HG03521 (cell line): Measurements from ENCODE around the gene CYP2S1.
"Not testable (repeated sequence)": the region's sequence is repeated elsewhere in the genome, so short reads cannot be mapped to it uniquely, and the experiment has no call there.

Source experiments
- ATAC-seq: cut with Tn5 transposase; IDR thresholded peaks from one replicate; pipeline ENCODE4 v1.9.1; 2021; ENCODE audit warnings: mild to moderate bottlenecking, moderate library complexity; ENCODE audit not compliant: unreplicated experiment

CYP2S1 gene

DNA sequence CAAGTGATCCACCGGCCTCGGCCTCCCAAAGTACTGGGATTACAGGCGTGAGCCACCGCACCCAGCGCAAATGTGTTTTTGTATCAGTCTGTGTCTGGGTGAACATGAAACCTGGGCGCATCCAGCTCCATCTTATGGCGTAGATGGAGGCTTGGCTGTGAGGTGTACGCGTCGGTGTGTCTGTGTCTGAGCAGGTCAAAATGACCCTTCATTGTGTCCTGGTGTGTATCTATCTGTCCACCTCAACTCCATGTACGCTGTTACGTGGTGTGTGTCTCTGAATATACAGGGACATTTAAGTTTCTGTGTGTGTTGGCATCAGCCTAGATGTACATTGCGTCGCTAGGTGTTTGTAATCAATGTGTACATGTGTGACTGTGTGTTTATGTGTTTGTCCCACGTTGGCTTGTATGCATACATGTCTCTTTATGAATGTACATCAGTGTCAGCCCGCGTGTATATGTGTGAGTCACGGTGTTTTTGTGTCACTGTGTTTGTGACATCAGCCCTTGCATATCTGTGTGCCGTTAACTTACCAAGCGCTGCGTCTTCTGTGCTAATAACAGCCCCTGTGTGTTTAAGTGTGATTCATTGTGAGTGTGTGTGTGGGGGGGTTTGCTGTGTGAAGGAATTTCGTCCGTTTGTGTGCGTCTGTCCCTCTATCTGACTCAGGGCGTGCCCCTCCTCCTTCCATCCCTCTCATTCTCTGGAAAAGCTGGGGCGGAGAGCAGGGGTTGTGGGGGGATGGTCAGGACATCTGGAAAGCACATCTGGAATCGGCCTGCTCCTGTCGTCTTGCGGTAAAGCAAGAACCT lies 32.4 kb downstream of the CYP2S1 start:
- no peak for ATAC-seq

DNA sequence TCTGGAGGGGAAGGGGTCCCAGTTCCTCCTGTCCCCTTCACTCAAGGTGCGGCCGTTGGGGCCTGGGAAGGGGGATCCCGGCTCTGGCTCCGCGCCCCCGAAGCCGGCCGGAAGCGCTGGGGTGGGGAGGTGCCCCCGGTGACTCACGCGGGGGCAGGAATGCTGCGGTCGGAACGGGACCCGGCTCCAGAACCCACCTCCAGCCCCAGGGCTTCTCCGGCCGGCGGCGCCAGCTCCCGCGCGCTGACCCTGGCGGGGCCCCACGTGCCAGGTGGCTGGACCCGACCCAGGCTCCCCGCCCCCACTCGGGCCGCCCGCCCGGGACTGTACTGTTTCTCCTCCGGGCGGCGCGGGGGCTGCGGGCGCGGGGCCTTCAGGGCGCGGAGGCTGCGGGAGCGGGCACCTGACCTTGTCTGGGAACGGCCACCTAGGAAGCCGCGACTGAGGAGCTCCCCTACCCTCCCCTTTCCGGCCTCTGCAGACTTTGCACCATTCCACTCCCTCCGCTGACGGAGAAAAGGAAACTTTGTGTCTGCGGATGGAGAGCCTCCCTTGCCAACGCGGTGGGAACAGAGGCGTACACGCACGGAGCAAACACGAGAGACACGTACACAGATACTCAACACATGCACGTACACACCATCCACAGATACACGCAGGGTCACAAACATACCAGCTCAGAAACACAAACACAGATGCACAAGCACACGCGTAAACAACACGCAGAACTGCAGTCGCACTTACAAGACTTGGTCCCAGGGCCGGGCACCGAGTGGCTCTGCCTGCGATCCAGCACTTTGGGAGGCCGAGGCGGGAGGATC lies 33.2 kb downstream of the CYP2S1 start:
- ATAC-seq, result no peak

DNA sequence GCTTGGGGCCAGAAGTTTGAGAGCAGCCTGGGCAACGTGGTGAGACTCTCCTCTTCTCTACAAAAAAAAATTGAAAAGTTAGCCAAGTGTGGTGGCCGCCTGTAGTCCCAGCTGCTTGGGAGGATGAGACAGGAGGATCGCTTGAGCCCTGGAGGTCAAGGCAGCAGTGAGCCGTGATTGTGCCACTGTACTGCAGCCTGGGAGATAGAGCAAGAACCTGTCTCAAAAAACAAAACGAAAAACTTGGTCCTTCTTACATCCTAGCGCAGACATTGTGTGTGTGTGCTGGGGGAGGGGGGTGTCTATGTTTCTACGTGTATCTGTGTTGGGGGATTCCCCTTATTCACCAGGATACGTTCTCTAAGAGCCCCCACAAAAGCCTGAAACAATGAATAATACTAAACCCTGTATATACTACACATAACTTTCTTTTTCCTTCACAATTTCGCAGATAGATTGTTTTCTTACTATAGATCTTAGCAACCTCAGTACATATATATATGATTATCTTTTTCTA lies 33.9 kb downstream of the CYP2S1 start:
- no peak for ATAC-seq

DNA sequence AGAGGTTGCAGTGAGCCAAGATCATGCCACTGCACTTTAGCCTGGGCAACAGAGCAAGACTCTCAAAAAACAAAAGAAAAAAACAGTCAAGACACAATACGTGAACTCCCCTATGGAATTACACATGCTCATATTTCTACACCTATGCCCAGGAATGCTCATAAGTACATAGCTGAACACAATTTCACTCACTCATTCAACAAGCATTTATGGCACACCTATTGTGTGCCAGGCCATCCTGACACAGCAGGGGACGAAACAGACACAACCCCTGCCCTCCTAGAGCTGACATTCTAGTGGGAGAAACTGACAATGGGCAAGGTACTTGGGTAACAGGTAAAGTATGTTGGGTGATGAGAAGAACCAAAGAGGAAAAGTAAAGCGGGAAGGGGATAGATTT lies 35.5 kb downstream of the CYP2S1 start:
- ATAC-seq, result no peak

DNA sequence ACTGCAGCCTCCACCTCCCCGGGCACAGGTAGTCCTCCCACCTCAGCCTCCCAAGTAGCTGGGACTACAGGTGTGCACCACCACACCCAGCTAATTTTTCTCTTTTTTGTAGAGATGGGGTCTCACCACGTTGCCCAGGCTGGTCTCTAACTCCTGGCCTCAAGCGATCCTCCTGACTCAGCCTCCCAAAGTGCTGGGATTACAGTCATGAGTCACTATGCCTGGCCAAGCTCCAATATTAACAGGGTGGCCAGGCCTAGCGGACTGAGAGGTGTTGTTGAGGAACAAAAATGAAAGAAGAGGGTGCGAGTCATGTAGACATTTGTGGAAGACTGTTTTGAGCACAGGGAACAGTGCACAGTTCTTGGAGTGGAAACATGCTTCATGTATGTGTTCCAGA lies 36.3 kb downstream of the CYP2S1 start:
- ATAC-seq, result not testable (repeated sequence)

DNA sequence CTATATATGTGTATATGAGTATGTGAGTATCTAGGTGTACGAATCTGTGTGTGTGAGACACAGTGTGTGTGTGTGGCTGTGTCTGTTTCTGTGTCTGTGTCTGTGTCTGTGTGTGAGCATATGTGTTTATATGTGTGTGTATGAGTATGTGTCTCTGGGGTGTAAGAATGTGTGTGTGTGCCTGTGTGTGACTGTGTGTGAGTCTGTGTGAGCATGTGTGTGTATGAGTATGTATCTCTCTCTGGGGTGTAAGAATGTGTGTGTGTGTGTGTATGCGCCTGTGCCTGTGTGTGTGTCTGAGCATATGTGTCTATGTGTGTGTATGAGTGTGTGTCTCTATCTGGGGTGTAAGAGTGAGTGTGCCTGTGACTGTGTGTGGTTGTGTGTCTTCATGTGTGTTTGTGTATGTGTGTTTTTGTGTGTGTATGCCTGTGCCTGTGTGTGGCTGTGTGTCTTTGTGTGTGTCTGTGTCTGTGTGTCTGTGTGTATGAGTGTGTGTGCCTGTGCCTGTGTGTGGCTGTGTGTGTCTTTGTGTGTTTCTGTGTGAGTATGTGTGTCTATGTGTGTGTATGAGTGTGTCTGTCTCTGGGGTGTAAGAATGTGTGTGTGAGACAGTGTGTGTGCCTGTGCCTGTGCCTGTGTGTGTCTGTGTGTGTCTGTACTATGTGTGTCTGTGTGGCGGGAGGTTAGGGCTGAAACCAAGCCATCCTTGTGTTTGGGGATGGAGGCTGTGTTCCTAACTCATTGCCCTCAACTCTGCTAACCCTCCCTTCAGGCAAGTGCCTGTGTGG lies 37.2 kb downstream of the CYP2S1 start:
- ATAC-seq, result no peak

DNA sequence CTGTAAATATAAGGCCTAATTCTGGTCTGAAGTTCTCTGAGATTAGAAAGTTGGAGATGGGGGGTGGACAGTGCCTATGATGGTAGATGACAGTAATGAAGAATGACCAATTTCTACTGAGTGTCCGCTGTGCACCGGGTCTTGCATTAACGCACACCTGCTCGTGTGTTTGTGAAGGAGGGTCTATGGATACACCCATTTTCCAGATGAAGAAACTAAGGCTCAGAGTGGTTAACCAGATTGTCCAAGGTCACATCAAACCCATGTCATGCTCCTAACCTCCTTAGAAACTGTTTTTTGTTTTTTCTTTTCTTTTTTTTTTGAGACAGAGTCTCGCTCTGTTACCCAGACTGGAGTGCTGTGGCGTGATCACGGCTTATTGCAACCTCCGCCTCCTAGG lies 39.7 kb downstream of the CYP2S1 start:
- ATAC-seq, result no peak

DNA sequence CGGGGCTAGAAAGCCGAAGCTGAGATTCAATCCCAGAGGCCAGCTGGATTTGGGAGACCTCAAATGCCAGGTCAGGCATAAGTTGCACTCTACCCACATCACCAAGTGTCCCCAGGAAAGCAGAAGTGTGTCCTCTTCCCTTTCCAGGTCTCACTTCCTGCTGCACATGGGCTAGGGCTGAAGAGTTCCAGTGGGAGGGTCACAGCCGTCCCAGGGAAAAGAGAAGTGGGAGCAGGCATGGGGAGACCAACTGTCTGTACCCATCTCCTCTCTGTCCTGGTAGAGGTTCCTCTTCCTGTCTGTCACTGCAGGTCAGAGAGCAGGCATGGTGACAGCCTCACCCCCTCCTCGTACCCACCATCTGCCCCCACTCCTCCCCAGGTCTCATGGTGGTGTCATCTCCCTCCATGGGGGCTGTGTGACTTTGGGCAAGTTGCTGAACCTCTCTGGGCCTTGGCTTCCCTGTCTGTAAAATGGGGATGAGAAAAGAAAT lies 40.8 kb downstream of the CYP2S1 start:
- no peak for ATAC-seq

DNA sequence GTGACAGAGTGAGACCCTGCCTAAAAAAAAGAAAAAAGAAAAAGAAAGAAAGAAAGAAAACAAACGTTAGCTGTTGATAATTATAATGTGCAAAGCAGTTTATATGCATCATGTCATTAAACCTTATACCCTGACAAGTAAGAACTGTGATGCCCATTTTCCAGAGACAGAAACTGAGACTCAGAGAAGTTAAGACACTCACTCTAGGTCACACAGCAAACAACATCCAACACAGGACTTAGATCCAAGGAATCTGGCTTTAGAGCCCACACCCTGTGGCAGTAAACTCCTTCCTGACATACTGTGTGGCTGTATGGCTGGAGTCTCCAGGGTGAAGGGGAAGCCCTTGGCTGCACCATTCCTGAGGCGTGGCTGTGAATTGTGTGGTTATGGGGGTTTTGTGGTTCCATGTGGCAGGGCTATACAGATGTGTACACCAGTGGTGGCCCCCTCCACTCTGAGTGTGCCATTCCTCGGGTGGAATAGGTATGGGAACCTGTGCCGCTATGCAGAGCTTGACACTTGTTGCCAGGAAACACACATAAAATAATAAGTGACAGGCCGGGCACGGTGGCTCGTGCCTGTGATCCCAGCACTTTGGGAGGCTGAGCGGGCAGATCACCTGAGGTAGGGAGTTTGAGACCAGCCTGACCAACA lies 41.6 kb downstream of the CYP2S1 start:
- ATAC-seq, result no peak

DNA sequence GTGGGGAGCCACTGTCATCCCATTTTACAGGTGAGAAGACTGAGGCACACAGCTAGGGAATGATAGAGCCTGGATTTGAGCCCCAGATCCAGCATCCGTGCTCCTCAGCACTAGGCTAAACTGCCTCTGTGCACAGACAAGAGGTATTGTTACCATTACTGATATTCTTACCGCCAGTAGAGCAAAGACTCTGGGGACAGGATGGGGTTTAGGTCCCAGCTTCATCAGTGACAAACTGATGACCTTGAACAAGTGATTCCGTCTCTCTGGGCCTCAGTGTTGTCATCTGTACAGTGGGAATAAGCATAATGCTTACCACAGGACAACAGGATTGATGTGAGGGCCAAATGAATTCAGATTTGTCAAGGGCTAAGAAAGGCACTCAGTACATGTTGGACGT lies 42.5 kb downstream of the CYP2S1 start:
- ATAC-seq, result no peak

DNA sequence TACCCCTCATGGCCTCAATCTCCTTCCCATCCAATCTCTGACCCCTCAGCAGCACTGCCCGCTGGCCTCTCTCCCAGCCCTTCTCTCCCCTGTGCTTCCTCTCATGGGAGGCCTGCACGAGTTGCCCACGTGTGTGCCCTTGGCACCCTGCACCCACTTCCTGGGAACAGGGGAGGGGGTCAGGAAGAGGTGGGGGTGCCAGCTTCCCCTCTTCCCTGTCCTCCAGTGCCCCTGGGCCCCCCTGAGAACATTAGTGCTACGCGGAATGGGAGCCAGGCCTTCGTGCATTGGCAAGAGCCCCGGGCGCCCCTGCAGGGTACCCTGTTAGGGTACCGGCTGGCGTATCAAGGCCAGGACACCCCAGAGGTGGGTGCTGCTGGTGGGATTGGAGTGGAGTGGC lies 45.2 kb downstream of the CYP2S1 start:
- ATAC-seq, result no peak

DNA sequence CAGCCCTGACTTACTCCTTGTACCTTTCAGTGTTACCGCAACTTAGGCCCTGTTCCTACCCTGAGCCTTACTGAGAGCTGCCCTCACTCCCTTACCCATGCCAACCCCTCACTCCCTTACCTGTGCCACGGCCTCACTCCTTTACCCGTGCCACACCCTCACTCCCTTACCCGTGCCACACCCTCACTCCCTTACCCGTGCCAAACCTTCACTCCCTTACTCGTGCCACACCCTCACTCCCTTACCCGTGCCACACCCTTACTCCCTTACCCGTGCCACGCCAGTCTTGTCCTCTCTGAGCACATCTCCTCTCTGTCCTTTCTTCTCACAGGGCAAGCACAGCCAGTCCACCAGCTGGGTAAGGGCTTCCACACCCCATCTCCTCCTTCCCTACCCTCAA lies 46.3 kb downstream of the CYP2S1 start:
- ATAC-seq, result no peak

DNA sequence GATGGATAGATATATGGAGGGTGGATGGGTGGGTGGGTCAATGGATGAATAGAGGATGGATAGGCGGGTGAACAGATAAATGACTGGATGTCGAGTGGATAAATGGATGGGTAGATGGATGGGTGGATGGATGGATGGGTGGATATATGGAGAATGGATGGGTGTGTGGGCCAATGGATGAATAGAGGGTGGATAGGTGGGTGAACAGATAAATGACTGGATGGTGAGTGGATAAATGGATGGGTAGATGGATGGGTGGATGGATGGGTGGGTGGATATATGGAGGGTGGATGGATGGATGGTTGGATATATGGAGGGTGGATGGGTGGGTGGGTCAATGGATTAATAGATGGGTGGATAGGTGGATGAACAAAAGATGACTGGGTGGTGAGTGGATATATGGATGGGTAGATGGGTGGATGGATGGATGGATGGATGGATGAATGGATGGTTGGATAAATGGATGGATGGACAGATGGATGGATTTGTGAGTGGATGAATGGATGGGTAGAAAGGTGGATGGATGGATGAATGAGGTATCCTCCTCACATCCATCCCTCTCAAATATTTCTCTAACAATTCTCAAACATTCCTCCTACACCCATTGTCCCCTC lies 47.0 kb downstream of the CYP2S1 start:
- ATAC-seq, result no peak

DNA sequence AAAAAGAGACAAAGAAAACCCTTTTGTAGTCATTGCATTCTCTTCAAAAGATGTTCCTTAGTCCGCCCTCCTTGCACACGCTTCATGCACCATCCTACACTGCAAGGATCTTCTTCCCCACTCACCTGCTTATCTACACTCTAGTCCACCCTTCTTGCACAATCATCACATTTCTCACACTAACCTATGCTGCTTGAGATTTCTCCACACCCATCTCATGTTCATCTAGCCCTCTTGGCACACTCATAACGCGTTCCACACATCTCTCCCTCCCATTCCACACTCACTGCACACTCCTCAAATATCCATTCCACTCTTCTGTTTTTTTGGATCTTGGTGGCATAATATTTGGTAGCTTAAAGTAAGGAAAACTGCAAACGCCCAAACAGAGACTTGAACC lies 48.8 kb downstream of the CYP2S1 start:
- no peak for ATAC-seq

DNA sequence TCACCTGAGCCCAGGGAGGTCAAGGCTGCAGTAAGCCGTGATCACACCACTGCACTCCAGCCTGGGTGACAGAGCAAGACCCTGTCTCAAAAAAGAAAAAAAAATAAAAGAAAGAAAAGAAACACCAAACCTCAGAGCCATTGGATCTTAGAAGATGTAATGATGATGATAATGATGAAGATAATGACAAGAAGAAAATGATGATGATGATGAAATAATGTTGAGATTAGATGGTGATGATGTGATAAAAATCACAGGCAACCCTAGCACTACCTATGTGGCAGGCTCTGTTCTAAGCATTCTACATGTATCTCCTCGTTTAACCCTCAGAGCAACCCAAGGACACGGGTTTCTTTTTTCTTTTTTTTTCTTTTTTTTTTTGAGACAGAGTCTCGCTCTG lies 51.1 kb downstream of the CYP2S1 start:
- ATAC-seq, result no peak

DNA sequence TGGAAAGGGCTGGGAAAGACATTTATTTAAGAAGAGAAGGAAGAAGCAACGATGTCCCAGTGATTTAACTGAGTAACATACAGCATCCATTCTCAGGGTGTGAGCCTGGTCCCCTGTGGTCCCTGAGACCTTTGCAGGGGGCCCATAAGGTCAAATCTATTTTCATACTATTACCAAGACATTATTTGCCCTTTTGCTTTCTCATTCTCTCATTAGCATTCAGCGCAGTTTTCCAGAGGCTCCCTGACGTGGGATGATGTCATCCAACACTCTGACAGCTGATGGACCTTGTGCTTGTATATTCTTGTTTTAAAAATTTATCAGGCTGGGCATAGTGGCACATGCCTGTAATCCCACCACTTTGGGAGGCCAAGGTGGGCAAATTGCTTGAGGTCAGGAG lies 52.8 kb downstream of the CYP2S1 start:
- ATAC-seq, result no peak

DNA sequence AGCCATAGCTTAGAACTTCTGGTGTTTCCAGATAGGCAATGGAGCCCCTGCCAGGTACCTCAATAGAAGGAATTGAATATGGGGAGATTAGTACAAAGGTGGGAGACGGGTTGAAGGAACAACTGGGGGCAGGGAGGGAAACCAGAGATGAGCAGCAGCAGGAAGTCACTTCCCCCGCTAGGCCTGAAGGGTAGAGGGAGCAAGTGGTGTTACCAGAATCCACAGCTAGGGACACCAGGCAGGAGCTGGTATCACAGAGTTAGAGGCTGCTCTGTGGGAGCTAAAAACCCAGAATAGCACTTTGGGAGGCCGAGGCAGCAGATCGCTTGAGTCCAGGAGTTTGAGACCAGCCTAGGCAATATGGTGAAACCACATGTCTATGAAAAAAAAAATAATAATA lies 55.9 kb downstream of the CYP2S1 start:
- ATAC-seq, result no peak

DNA sequence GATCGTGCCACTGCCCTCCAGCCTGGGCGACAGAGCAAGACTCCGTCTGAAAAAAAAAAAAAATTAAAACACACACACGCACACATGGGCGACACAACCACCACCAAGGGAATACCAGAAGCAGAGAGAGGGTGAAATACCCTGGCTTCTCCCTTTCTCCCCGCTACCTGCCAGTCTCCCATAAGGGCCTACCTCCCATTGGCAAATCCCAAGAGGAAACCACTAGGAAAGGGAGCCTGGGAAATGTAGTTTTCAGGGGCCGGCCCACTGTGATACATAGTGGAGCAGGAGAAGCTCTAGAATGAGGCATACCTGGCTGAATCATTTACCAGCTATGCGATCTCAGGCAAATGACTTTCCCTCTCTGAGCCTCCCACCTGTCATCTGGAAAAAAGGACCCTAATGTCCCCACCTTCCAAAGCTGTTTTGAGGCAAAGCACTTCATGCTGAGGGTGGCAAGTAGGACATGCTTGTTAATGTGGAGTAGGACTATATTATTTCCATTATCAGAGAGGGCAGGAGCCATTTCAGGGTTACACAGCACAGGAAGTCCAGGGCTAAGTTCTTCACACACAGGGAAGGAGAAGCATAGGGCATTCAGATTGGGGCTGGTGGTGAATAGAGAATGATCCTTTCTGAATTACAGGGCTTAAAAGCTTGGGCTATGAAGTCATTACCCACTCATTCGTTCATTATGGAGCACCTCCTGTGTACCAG lies 56.8 kb downstream of the CYP2S1 start:
- no peak for ATAC-seq

DNA sequence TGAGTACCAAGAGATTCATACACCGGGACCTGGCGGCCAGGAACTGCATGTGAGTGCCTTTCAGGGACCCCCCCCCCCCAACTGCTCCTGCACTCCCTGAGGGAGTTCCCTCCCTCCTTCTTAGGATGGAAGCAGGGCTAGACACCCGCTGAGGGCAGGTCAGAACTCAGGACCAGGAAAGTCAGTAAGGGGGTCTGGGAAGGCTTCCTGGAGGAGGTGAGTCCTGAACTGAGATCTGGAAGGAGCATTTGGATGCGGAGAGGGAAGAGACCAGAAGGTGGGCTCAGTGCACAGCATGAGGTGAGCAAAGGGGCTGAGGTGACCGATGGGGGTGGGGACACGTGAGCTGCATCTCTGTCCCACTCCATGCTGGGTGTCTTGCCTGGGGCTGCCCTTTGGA lies 60.6 kb downstream of the CYP2S1 start:
- ATAC-seq, result no peak

DNA sequence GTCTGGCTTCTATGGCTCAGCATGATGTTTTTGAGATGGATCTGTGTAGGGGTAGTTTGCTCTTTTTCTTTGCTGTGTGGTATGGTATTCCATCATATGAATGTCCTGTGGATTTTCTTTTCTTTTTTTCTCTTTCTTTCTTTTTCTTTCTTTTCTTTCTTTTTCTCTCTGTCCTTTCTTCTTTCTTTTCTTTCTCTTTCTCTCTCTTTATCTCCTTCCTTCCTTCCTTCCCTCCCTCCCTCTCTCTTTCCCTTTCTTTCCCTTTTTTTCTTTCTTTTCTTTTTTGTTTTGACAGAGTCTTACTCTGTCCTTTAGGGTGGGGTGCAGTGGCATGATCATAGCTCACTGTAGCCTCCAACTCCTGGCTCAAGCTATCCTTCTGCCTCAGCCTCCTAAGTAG lies 62.2 kb downstream of the CYP2S1 start:
- no peak for ATAC-seq
